ENCODE data around the gene AFMID.
A peak's percentile ranks its signal among the peaks of the same experiment; 100 is the strongest.

Gene AFMID

DNA sequence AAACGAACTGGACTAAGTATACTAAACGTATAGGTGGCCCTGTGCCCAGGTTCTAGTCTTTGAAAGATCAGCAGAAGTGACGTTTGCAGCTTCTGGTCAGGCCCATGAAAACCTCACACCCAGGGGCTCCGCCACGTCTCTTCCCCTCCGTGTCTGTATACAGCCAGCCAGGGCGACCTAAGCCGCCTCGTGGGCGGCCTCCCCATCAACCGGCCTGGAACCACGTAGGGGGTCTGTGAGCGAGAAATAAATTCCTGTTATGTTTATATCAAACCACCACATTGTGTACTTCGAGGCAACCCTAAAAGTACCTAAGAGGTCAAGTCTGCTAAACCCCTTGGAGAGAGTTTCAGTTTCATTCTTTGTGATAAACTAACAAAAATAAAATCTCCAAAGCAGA, 7.1 kb upstream of the AFMID start:
- no peak for DNase-seq (ENCODE audit: low read depth in 2 of 2)

DNA sequence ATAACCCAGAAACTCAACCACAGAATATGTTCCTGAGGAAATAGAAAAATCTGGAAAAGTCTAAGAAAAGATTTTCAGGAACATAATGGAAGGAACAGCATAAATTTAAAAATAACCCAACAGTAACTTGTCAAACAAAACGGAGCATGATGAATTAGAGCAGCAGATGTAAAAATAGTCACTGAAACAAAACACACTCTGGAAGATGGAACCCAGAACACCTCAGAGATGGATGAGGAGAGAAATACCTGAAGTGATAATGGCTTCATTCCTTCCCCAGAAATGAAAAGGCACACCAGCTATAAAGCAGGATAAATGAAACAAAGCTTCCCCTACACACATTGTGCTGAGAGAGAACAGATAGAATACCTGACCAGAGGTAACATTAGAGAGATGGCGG, 6.7 kb upstream of the AFMID start:
- DNase-seq (ENCODE audit: low read depth in 2 of 2), result no peak

- DNase-seq (ENCODE audit: low read depth in 2 of 2), result no peak
These were observed 4.7 kb upstream of the AFMID start for GRCh38 chr17:78182504-78182903.

- no peak for DNase-seq (ENCODE audit: low read depth in 2 of 2)
These were observed 3.2 kb upstream of the AFMID start for GRCh38 chr17:78183916-78184315.

GRCh38 chr17:78184351-78184750, 2.8 kb upstream of the AFMID start:
- DNase-seq (ENCODE audit: low read depth in 2 of 2), result no peak

- no peak for DNase-seq (ENCODE audit: low read depth in 2 of 2)
These were observed 2.3 kb upstream of the AFMID start for GRCh38 chr17:78184868-78185267.

GRCh38 chr17:78185981-78186691, 1.0 kb upstream of the AFMID start:
- no peak for DNase-seq (ENCODE audit: low read depth in 2 of 2)

- no peak for DNase-seq (ENCODE audit: low read depth in 2 of 2)
These were observed 9.6 kb downstream of the AFMID start for GRCh38 chr17:78196716-78197115.

- no peak for DNase-seq (ENCODE audit: low read depth in 2 of 2)
These were observed 10.1 kb downstream of the AFMID start for GRCh38 chr17:78197147-78197832.

DNA sequence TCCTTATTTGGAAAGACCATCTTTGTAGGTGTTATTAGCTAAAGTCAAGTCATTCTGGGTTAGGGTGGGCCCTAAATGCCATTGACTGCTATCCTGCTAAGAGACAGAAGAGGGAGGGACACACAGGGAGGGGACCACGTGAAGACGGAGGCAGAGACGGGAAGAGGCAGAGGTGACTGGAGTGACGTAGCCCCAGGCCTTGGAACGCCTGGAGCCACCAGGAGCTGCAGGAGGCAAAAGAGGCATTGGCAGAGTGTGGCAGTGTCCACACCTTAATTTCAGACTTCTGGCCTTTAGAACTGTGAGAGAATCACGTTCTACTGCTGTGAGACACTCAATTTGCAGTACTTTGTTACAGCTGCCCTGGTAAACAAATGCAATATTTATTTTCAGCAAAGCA, 13.3 kb downstream of the AFMID start:
- no peak for DNase-seq (ENCODE audit: low read depth in 2 of 2)

- DNase-seq (ENCODE audit: low read depth in 2 of 2), result no peak
These were observed 15.5 kb downstream of the AFMID start for GRCh38 chr17:78202666-78203065.

DNA sequence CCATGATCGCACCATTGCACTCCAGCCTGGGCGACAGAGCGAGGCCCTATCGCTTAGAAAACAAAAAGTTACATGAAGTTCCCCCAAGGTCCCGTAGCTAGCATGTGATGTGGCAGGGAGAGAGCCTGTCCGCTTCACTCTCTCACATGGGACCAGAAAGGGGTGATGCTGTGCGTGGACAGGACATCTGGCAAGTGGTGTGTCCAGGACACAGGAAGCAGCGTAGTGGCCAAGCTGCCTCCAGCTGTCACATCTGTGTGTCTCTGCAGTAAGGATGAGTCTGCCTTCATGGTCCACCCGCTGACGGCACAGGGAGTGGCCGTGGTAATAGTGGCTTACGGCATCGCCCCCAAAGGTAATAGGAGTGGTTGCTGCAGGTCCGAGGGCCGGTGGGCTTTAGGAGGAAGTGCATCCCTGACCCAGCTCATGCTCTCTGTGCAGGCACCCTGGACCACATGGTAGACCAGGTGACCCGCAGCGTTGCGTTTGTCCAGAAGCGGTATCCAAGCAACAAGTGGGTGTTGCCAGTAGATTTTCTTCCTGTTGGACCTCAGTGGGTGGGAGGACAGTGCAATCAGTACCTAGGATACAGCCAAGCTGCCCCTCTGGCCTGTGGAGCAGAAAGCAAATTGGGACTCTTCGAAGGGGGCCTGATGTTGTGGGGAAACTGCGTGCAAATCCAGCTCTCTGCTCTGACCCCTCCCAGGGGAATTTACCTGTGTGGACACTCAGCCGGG, 17.4 kb downstream of the AFMID start:
- no peak for DNase-seq (ENCODE audit: low read depth in 2 of 2)

DNA sequence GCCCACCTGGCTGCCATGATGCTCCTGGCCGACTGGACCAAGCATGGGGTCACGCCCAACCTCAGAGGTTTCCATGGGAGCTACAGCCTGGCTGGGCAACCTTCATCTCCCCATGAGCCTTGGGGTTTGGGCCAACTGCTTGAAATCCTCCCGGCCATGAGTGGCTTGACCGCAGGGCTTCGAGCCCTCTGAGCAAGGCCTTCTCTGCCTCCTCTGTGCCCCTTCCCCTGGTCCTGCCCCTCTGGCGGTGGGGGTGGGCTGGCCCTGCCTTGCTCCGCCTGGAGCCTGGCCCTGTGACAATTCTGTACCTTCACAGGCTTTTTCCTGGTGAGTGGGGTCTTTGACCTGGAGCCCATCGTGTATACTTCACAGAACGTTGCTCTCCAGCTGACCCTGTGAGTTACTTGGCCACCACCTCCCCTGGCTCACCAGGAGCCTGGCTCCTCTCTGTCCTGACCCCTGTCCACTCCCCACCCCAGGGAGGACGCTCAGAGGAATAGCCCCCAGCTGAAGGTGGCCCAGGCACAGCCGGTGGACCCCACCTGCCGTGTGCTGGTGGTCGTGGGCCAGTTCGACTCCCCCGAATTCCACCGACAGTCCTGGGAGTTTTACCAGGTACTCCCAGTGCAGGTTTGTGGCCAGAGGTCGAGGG, 18.1 kb downstream of the AFMID start:
- no peak for DNase-seq (ENCODE audit: low read depth in 2 of 2)

GRCh38 chr17:78206298-78206697, 19.1 kb downstream of the AFMID start:
- DNase-seq (ENCODE audit: low read depth in 2 of 2), result no peak

DNA sequence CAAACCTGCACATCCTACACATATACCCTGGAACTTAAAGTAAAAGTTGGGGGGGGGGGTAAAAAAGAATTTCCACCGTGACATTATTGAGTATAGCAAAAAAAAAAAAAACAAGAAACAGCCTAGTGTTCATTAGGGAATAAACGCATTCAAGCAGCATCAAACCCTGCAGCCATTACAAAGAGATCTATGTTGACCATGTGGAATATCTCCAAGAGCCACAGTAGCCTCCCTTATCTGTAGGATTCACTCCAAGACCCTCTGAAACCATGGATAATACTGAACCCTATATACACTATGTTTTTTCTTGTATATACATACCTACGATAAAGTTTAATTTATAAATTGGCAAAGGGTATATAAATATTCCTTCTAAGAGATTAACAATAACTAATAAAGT, 21.3 kb downstream of the AFMID start:
- no peak for DNase-seq (ENCODE audit: low read depth in 2 of 2)

DNA sequence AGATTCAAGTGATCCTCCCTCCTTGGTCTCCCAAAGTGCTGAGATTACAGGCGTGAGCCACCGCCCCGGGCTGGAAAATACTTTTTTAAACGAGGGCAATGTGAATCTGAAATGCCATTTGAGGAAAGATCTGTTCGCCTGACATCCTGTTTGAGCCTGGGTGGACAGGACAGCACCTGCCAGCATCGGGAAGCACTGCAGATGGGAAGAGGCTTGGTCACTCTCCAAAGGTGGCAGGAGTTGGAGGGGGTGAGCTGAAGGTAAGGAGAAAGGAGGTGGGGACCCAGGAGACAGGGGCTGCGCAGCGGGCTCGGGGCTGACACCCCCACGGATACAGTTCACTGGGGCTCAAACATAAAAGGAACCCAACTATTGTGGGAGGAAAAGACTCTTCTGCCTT, 22.9 kb downstream of the AFMID start:
- no peak for DNase-seq (ENCODE audit: low read depth in 2 of 2)

DNA sequence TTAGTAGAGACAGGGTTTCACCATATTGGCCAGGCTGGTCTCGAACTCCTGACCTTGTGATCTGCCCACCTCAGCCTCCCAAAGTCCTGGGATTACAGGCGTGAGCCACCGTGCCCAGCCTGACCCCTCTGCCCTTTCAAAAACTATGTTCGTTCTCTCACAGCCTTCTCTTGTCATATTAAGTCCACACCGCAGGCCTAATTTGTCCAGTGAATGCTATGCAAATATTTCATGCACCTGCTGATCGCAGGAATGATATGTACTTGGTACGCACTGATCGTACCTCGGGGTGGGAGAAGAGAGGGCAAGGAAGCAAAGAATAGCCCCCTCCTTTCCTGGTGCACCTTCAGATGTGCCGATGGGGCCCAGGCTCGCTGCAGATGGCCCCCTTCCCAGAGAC, 23.9 kb downstream of the AFMID start:
- no peak for DNase-seq (ENCODE audit: low read depth in 2 of 2)

DNA sequence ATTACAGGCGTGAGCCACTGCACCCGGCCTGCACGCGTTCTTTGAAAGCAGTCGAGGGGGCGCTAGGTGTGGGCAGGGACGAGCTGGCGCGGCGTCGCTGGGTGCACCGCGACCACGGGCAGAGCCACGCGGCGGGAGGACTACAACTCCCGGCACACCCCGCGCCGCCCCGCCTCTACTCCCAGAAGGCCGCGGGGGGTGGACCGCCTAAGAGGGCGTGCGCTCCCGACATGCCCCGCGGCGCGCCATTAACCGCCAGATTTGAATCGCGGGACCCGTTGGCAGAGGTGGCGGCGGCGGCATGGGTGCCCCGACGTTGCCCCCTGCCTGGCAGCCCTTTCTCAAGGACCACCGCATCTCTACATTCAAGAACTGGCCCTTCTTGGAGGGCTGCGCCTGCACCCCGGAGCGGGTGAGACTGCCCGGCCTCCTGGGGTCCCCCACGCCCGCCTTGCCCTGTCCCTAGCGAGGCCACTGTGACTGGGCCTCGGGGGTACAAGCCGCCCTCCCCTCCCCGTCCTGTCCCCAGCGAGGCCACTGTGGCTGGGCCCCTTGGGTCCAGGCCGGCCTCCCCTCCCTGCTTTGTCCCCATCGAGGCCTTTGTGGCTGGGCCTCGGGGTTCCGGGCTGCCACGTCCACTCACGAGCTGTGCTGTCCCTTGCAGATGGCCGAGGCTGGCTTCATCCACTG, 27.0 kb downstream of the AFMID start, which contains the start of gene BIRC5:
TSS of gene BIRC5 (plus strand) at position 238 of the 690 bp plus-strand sequence. CDS start at position 302, 64 bp downstream.
- peak; percentile 80 to 88 for DNase-seq (ENCODE audit: low read depth in 2 of 2)

- DNase-seq (ENCODE audit: low read depth in 2 of 2), result no peak
These were observed 27.5 kb downstream of the AFMID start for GRCh38 chr17:78214706-78215061.

- DNase-seq (ENCODE audit: low read depth in 2 of 2), result no peak
These were observed 32.4 kb downstream of the AFMID start for GRCh38 chr17:78219396-78220150.

DNA sequence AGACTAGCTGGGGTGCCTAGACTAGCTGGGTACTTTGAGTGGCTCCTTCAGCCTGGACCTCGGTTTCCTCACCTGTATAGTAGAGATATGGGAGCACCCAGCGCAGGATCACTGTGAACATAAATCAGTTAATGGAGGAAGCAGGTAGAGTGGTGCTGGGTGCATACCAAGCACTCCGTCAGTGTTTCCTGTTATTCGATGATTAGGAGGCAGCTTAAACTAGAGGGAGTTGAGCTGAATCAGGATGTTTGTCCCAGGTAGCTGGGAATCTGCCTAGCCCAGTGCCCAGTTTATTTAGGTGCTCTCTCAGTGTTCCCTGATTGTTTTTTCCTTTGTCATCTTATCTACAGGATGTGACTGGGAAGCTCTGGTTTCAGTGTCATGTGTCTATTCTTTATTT, 35.9 kb downstream of the AFMID start:
- no peak for DNase-seq (ENCODE audit: low read depth in 2 of 2)
